ENCODE data around the gene IL1RL1. TPM values are rescaled to one million over a fixed set of nuclear protein-coding genes. Genes with fewer than 3 reads are reported as not detected.

The IL1RL1 gene
- total RNA-seq, 1 experiment from 2014 or later, result 5.7 TPM

- no peak for ATAC-seq
- Histone ChIP-seq H3F3A (ENCODE audit: low read length, unreplicated experiment) (no peaks in the 10 kb centered on the region), H3K4me3 (ENCODE audit: low read length) (no peak overlapping the region), H4K20me1 (ENCODE audit: low read length) (no peaks in the 10 kb centered on the region), H3K27ac (ENCODE audit: low read length) (no peak overlapping the region), H3K4me2 (ENCODE audit: low read length) (no peak overlapping the region), H3K9me2 (replicated peaks; ENCODE audit: low read length) (no peaks in the 10 kb centered on the region), H3K79me2 (ENCODE audit: low read length) (no peaks in the 10 kb centered on the region), H3K36me3 (ENCODE audit: low read depth, low read length) (no peaks in the 10 kb centered on the region), H3K4me1 (ENCODE audit: insufficient read depth, low read length) (no peaks in the 10 kb centered on the region), H2AFZ (ENCODE audit: low read length) (no peak overlapping the region), H3K27me3 (ENCODE audit: low read length) (no peaks in the 10 kb centered on the region), H3K9me3 (ENCODE audit: low read length) (no peaks in the 10 kb centered on the region), H3K9ac (ENCODE audit: low read length) (no peak overlapping the region)
- BruUV-seq (replicated peaks), result no TSS peak
- CTCF ChIA-PET, result no interaction called here
- intact Hi-C loops (cut with micrococcal nuclease), result no loop called here
- no peak for DNase-seq
- POLR2A ChIA-PET (ENCODE audit: unreplicated experiment), result no interaction called here
- no peak for TF ChIP-seq EZH2 (IDR thresholded peaks at IDR 0.05; ENCODE audit: low read length, unreplicated experiment)
- TF ChIP-seq, protein P1, sequence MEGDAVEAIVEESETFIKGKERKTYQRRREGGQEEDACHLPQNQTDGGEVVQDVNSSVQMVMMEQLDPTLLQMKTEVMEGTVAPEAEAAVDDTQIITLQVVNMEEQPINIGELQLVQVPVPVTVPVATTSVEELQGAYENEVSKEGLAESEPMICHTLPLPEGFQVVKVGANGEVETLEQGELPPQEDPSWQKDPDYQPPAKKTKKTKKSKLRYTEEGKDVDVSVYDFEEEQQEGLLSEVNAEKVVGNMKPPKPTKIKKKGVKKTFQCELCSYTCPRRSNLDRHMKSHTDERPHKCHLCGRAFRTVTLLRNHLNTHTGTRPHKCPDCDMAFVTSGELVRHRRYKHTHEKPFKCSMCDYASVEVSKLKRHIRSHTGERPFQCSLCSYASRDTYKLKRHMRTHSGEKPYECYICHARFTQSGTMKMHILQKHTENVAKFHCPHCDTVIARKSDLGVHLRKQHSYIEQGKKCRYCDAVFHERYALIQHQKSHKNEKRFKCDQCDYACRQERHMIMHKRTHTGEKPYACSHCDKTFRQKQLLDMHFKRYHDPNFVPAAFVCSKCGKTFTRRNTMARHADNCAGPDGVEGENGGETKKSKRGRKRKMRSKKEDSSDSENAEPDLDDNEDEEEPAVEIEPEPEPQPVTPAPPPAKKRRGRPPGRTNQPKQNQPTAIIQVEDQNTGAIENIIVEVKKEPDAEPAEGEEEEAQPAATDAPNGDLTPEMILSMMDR (conservative IDR thresholded peaks at IDR 0.05; ENCODE audit: low read depth, low read length), result no peak
- no peak for TF ChIP-seq EZH2phosphoT487 (IDR thresholded peaks at IDR 0.05; ENCODE audit: borderline replicate concordance, low read length)
Observed at GRCh38 chr2:102396012-102396411, 84.6 kb downstream of the IL1RL1 start.

DNA sequence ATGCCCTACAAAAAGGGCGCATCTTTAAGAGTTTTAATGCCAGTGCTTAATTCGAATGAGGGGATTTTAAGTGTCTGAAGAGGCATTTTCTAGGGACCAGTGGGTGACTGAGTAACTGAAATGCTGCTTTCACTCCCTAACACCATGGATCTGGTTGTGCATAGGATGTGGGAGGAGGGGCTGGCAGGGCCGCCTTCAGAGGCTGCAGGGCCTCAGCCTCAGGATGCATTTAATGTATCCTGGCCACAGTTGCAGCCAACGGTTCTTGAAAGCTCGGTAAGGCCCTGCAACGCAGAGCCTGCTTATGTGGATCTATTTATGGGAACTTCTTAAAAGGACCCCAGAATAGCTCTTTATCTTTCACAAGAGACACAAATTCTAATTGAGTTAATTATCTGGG lies 85.8 kb downstream of the IL1RL1 start:
- Histone ChIP-seq H3K4me2 (ENCODE audit: low read length) (no peak overlapping the region), H3K9ac (ENCODE audit: low read length) (no peak overlapping the region), H3K79me2 (ENCODE audit: low read length) (no peaks in the 10 kb centered on the region), H4K20me1 (ENCODE audit: low read length) (no peaks in the 10 kb centered on the region), H3K9me2 (replicated peaks; ENCODE audit: low read length) (no peaks in the 10 kb centered on the region), H3K36me3 (ENCODE audit: low read depth, low read length) (no peaks in the 10 kb centered on the region), H3K9me3 (ENCODE audit: low read length) (no peaks in the 10 kb centered on the region), H3K4me1 (ENCODE audit: insufficient read depth, low read length) (no peaks in the 10 kb centered on the region), H3K4me3 (ENCODE audit: low read length) (no peak overlapping the region), H3K27ac (ENCODE audit: low read length) (no peak overlapping the region), H2AFZ (ENCODE audit: low read length) (no peak overlapping the region), H3K27me3 (ENCODE audit: low read length) (no peaks in the 10 kb centered on the region), H3F3A (ENCODE audit: low read length, unreplicated experiment) (no peaks in the 10 kb centered on the region)
- no peak for DNase-seq
- intact Hi-C loops (cut with micrococcal nuclease), result no loop called here
- TF ChIP-seq EZH2phosphoT487 (IDR thresholded peaks at IDR 0.05; ENCODE audit: borderline replicate concordance, low read length), result no peak
- no TSS peak for BruUV-seq (replicated peaks)
- POLR2A ChIA-PET (ENCODE audit: unreplicated experiment), result no interaction called here
- CTCF ChIA-PET, result no interaction called here
- no peak for ATAC-seq

GRCh38 chr2:102399499-102400141 lies 88.3 kb downstream of the IL1RL1 start:
- H4K20me1 ChIP-seq (ENCODE audit: low read length), result no peaks in the 10 kb centered on the region
- no peak overlapping the region for H2AFZ ChIP-seq (ENCODE audit: low read length)
- H3K4me1 ChIP-seq (ENCODE audit: insufficient read depth, low read length), result no peaks in the 10 kb centered on the region
- TF ChIP-seq, protein P1 (conservative IDR thresholded peaks at IDR 0.05; ENCODE audit: low read depth, low read length), result no peak
- no peak for TF ChIP-seq EZH2 (IDR thresholded peaks at IDR 0.05; ENCODE audit: low read length, unreplicated experiment)
- TF ChIP-seq EZH2phosphoT487 (IDR thresholded peaks at IDR 0.05; ENCODE audit: borderline replicate concordance, low read length), result no peak
- no peaks in the 10 kb centered on the region for H3K79me2 ChIP-seq (ENCODE audit: low read length)
- intact Hi-C loops (cut with micrococcal nuclease), result no loop called here
- H3K27ac ChIP-seq (ENCODE audit: low read length), result no peak overlapping the region
- DNase-seq, result no peak
- BruUV-seq (replicated peaks), result no TSS peak
- H3K36me3 ChIP-seq (ENCODE audit: low read depth, low read length), result no peaks in the 10 kb centered on the region
- no peak overlapping the region for H3K9ac ChIP-seq (ENCODE audit: low read length)
- no peaks in the 10 kb centered on the region for H3K9me3 ChIP-seq (ENCODE audit: low read length)
- ChIA-PET CTCF (no interaction called here), POLR2A (ENCODE audit: unreplicated experiment) (no interaction called here)
- no peak overlapping the region for H3K4me2 ChIP-seq (ENCODE audit: low read length)
- H3K27me3 ChIP-seq (ENCODE audit: low read length), result no peaks in the 10 kb centered on the region
- no peaks in the 10 kb centered on the region for H3K9me2 ChIP-seq (replicated peaks; ENCODE audit: low read length)
- H3F3A ChIP-seq (ENCODE audit: low read length, unreplicated experiment), result no peaks in the 10 kb centered on the region
- no peak overlapping the region for H3K4me3 ChIP-seq (ENCODE audit: low read length)
- ATAC-seq, result no peak
